IPS DF 6.9 (cell line): ENCODE results near the gene ACTR2.

Experiments
- DNase-seq: peaks from one replicate; pipeline ENCODE4 v3.0.0-alpha.2; 2013; ENCODE audit warnings: low read depth, low spot score
- H3K27ac ChIP-seq: one replicate; pipeline ENCODE4 v1.5.1; 2013; ENCODE audit warnings: low read length, control low read depth
- H3K27me3 ChIP-seq: 2 replicates; pipeline ENCODE4 v1.6.1; 2013; ENCODE audit warnings: mild to moderate bottlenecking, low read length; ENCODE audit not compliant: control insufficient read depth, insufficient read depth
- H3K36me3 ChIP-seq: 2 replicates; pipeline ENCODE4 v1.6.1; 2013; ENCODE audit warnings: low read length; ENCODE audit not compliant: control insufficient read depth, insufficient read depth
- H3K4me1 ChIP-seq: 2 replicates; pipeline ENCODE4 v1.6.1; 2013; ENCODE audit warnings: low read length; ENCODE audit not compliant: control insufficient read depth, insufficient read depth
- H3K4me3 ChIP-seq: 2 replicates; pipeline ENCODE4 v1.5.1; 2013; ENCODE audit warnings: mild to moderate bottlenecking, low read length
- H3K9me3 ChIP-seq: 2 replicates; pipeline ENCODE4 v1.6.1; 2013; ENCODE audit warnings: low read length, inconsistent platforms; ENCODE audit not compliant: control insufficient read depth, insufficient read depth
- WGBS: extraction: QIAGEN DNeasy Blood & Tissue Kit; methylation state at CpG from one replicate; pipeline ENCODE4 v1.1.7; 2013; ENCODE audit warnings: mixed read lengths, missing lambda C conversion rate; ENCODE audit not compliant: insufficient read length, insufficient coverage; 5-methylcytosine and 5-hydroxymethylcytosine counted together

ACTR2 gene

GRCh38 chr2:65293376-65293775, 65.7 kb downstream of the ACTR2 start:
- Histone ChIP-seq H3K4me1 (no peaks in the 10 kb centered on the region; the same call in 1 of the 2 replicates), H3K27me3 (no peaks in the 10 kb centered on the region), H3K9me3 (no peaks in the 10 kb centered on the region), H3K27ac (no peak overlapping the region), H3K36me3 (no peaks in the 10 kb centered on the region), H3K4me3 (no peak overlapping the region)
- WGBS: no CpG with 5 or more reads among the region's 5 CpGs
- no peak for DNase-seq

- no peak overlapping the region for H3K27ac ChIP-seq
- no peaks in the 10 kb centered on the region for H3K9me3 ChIP-seq
- H3K27me3 ChIP-seq: no peaks in the 10 kb centered on the region
- no peak for DNase-seq
- H3K4me3 ChIP-seq: no peak overlapping the region
- H3K36me3 ChIP-seq: no peaks in the 10 kb centered on the region
- no CpG with 5 or more reads among the region's 6 CpGs for WGBS
- H3K4me1 ChIP-seq: no peaks in the 10 kb centered on the region; the same call in 1 of the 2 replicates
Observed at GRCh38 chr2:65294136-65294535, 66.5 kb downstream of the ACTR2 start.

- Histone ChIP-seq H3K27ac (no peak overlapping the region), H3K27me3 (no peaks in the 10 kb centered on the region), H3K4me1 (no peaks in the 10 kb centered on the region; the same call in 1 of the 2 replicates), H3K36me3 (no peaks in the 10 kb centered on the region), H3K9me3 (no peaks in the 10 kb centered on the region), H3K4me3 (no peak overlapping the region)
- DNase-seq: no peak
- WGBS: no CpG with 5 or more reads among the region's 6 CpGs
Observed at GRCh38 chr2:65294701-65295100, 67.1 kb downstream of the ACTR2 start.

- no peak for DNase-seq
- WGBS: no CpG with 5 or more reads among the region's 7 CpGs
- H3K27me3 ChIP-seq: no peaks in the 10 kb centered on the region
- H3K4me3 ChIP-seq: no peak overlapping the region
- H3K4me1 ChIP-seq: peaks cover 3% of the 10 kb centered on the region; the same call in 1 of the 2 replicates
- H3K27ac ChIP-seq: no peak overlapping the region
- no peaks in the 10 kb centered on the region for H3K9me3 ChIP-seq
- H3K36me3 ChIP-seq: no peaks in the 10 kb centered on the region
Observed at GRCh38 chr2:65296971-65297370, 69.3 kb downstream of the ACTR2 start.

- Histone ChIP-seq H3K36me3 (no peaks in the 10 kb centered on the region), H3K27me3 (no peaks in the 10 kb centered on the region), H3K9me3 (no peaks in the 10 kb centered on the region), H3K4me1 (peaks cover 3% of the 10 kb centered on the region; the same call in 1 of the 2 replicates), H3K27ac (no peak overlapping the region), H3K4me3 (no peak overlapping the region)
- no CpG with 5 or more reads among the region's 9 CpGs for WGBS
- no peak for DNase-seq
Observed at GRCh38 chr2:65297544-65297943, 69.9 kb downstream of the ACTR2 start.

- no peak overlapping the region for H3K4me3 ChIP-seq
- H3K27ac ChIP-seq: no peak overlapping the region
- WGBS: no CpG with 5 or more reads among the region's 5 CpGs
- H3K9me3 ChIP-seq: no peaks in the 10 kb centered on the region
- H3K4me1 ChIP-seq: peaks cover 3% of the 10 kb centered on the region; the same call in 1 of the 2 replicates
- DNase-seq: no peak
- H3K27me3 ChIP-seq: no peaks in the 10 kb centered on the region
- no peaks in the 10 kb centered on the region for H3K36me3 ChIP-seq
Observed at GRCh38 chr2:65298089-65298488, 70.5 kb downstream of the ACTR2 start.

GRCh38 chr2:65299246-65299645, 71.6 kb downstream of the ACTR2 start:
- Histone ChIP-seq H3K4me1 (0 out of 2 replicates have a peak, but pooled peaks cover 3% of the 10 kb centered on the region), H3K27ac (no peak overlapping the region), H3K27me3 (no peaks in the 10 kb centered on the region), H3K4me3 (no peak overlapping the region), H3K36me3 (no peaks in the 10 kb centered on the region), H3K9me3 (no peaks in the 10 kb centered on the region)
- no CpG with 5 or more reads among the region's 7 CpGs for WGBS
- no peak for DNase-seq

- 0 out of 2 replicates have a peak, but pooled peaks cover 3% of the 10 kb centered on the region for H3K4me1 ChIP-seq
- H3K9me3 ChIP-seq: no peaks in the 10 kb centered on the region
- no CpG with 5 or more reads among the region's 16 CpGs for WGBS
- no peak for DNase-seq
- H3K27ac ChIP-seq: no peak overlapping the region
- no peaks in the 10 kb centered on the region for H3K36me3 ChIP-seq
- H3K4me3 ChIP-seq: no peak overlapping the region
- H3K27me3 ChIP-seq: no peaks in the 10 kb centered on the region
Observed at GRCh38 chr2:65300134-65300760, 72.6 kb downstream of the ACTR2 start.

- DNase-seq: no peak
- no CpG with 5 or more reads among the region's 20 CpGs for WGBS
Observed at GRCh38 chr2:65300761-65301711, 73.4 kb downstream of the ACTR2 start.

GRCh38 chr2:65305934-65306333, 78.3 kb downstream of the ACTR2 start:
- H3K27me3 ChIP-seq: no peaks in the 10 kb centered on the region
- 0 out of 2 replicates have a peak, but pooled peaks cover 3% of the 10 kb centered on the region for H3K4me1 ChIP-seq
- DNase-seq: no peak
- no peak overlapping the region for H3K4me3 ChIP-seq
- H3K27ac ChIP-seq: no peak overlapping the region
- WGBS: no CpG with 5 or more reads among the region's 2 CpGs
- H3K9me3 ChIP-seq: no peaks in the 10 kb centered on the region
- H3K36me3 ChIP-seq: no peaks in the 10 kb centered on the region

More at GRCh38 chr2:65300761-65301711, 73.4 kb downstream of the ACTR2 start:
- H3K4me3 ChIP-seq: no peak overlapping the region
- H3K27me3 ChIP-seq: no peaks in the 10 kb centered on the region
- H3K27ac ChIP-seq: no peak overlapping the region
- H3K9me3 ChIP-seq: no peaks in the 10 kb centered on the region
- H3K36me3 ChIP-seq: no peaks in the 10 kb centered on the region
- H3K4me1 ChIP-seq: 0 out of 2 replicates have a peak, but pooled peaks cover 3% of the 10 kb centered on the region
